Large intestine (tissue), 3 donors: Measurements from ENCODE around the gene SF3A2. TPM values are rescaled to one million over a fixed set of nuclear protein-coding genes. Genes with fewer than 3 reads are reported as not detected.
A peak's percentile ranks its signal among the peaks of the same experiment; 100 is the strongest.

Experiments
- DNase-seq, 2 donors: peaks; one replicate each; pipeline versions ENCODE4 v3.0.0 to v3.0.0-alpha.2; 2013
- H3K27ac ChIP-seq: one replicate; pipeline ENCODE4 v1.5.1; 2013; ENCODE audit warnings: low read length
- H3K27me3 ChIP-seq: 2 replicates; pipeline ENCODE4 v1.6.1; 2013; ENCODE audit warnings: low read length; ENCODE audit not compliant: control insufficient read depth, insufficient read depth
- H3K36me3 ChIP-seq: 2 replicates; pipeline ENCODE4 v1.6.1; 2013; ENCODE audit warnings: low read length; ENCODE audit not compliant: control insufficient read depth, insufficient read depth
- H3K4me1 ChIP-seq: one replicate; pipeline ENCODE4 v1.6.1; 2013; ENCODE audit warnings: low read length; ENCODE audit not compliant: control insufficient read depth, insufficient read depth
- H3K4me3 ChIP-seq: one replicate; pipeline ENCODE4 v1.5.1; 2013; ENCODE audit warnings: low read length
- H3K9me3 ChIP-seq: one replicate; pipeline ENCODE4 v1.6.1; 2013; ENCODE audit warnings: mild to moderate bottlenecking, low read depth, low read length, moderate library complexity; ENCODE audit not compliant: control insufficient read depth
- WGBS: methylation state at CpG from one replicate; pipeline ENCODE4 v1.1.5; 2013; ENCODE audit warnings: low lambda C conversion rate; ENCODE audit not compliant: insufficient coverage; 5-methylcytosine and 5-hydroxymethylcytosine counted together
- polyA plus RNA-seq: library from polyadenylated mRNA; unstranded; fragments of 120-200 nt; gene quantifications from one replicate; pipeline ENCODE4 v1.2.1, GENCODE V29; 2013

The SF3A2 gene
- polyA plus RNA-seq, 1 donor: 75.2 TPM

DNA sequence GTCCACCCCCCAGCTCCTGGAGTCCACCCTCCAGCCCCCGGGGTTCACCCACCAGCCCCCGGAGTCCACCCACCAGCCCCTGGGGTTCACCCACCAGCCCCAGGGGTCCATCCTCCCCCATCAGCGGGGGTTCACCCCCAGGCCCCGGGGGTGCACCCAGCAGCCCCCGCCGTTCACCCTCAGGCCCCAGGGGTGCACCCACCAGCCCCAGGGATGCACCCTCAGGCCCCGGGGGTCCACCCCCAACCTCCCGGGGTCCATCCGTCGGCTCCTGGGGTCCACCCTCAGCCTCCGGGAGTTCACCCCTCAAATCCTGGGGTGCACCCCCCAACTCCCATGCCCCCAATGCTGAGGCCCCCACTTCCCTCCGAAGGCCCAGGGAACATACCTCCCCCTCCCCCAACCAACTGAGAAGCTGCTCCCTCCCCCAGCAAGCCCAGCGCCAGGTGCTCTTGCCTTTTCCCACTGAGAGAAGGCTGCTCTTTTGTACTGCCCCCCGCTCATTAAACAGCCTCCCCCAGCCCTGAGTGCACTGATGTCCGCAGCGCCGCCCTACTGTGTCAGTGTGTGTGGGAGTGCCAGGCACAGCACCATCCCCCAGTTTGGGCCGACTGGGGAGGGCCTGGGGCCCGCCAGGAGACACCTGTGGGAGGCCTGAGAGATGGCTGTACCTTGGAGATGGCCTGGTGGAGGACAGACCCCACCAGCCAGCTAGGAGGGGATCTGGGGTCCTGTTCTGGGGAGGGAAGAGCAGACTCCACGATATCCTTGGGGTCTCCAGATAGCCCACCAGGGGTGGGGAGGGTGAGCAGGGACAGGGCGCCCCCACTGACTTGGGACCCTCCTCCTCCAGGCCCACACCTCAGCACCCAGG lies 11.7 kb downstream of the SF3A2 start:
- Histone ChIP-seq H3K27me3 (peaks cover 41% of the 10 kb centered on the region), H3K36me3 (peaks cover 55% of the 10 kb centered on the region), H3K27ac (no peak overlapping the region), H3K9me3 (peaks cover 25% of the 10 kb centered on the region), H3K4me3 (no peak overlapping the region), H3K4me1 (peaks cover 40% of the 10 kb centered on the region)
- no CpG with 5 or more reads among the region's 21 CpGs for WGBS
- DNase-seq: no peak

- DNase-seq: no peak
- H3K4me1 ChIP-seq: peaks cover 38% of the 10 kb centered on the region
- WGBS: no CpG with 5 or more reads among the region's 27 CpGs
- H3K36me3 ChIP-seq: peaks cover 48% of the 10 kb centered on the region
- H3K9me3 ChIP-seq: peaks cover 26% of the 10 kb centered on the region
- no peak within 1 kb of the TSS for H3K4me3 ChIP-seq
- H3K27ac ChIP-seq: no peak within 1 kb of the TSS
- H3K27me3 ChIP-seq: peaks cover 49% of the 10 kb centered on the region
Observed at GRCh38 chr19:2249010-2249866, 12.6 kb downstream of the SF3A2 start, which contains the start of gene AMH. AMH (plus strand) TSS chr19:2249323; CDS start chr19:2249333, 10 bp downstream.

DNA sequence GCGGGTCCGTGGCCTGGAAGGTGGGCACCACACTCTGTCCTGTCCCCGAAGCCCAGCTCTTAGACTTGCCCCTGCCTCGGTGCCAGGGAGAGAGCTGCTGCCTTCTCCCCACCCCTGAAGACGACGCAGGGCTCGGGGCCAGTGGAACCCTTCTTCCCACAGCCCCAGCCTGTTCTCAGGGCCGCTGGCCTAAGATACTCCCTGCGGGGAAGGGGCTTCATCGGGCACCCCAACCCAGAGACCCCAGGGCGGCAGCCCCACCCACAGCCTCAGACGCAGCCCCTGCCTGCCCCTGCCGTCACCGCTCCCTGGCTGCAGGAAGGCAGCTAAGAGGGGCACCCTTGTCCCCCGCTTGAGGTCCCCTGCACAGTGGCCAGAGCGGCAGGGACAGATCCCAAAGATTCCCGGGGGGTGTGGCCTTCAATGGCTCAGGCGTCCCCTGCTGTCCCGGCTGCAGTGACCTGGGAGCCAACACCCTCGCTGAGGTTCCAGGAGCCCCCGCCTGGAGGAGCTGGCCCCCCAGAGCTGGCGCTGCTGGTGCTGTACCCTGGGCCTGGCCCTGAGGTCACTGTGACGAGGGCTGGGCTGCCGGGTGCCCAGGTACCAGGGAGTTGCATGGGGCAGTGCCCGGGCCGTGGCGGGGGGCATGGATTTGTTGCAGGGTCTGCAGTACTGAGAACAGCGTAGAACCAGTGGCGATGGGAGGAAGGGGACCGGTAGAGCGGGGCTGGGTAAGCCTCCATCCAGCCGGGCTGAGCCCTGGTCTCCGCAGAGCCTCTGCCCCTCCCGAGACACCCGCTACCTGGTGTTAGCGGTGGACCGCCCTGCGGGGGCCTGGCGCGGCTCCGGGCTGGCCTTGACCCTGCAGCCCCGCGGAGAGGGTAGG lies 13.5 kb downstream of the SF3A2 start:
- H3K4me1 ChIP-seq: peaks cover 32% of the 10 kb centered on the region

GRCh38 chr19:2250766-2251105 lies 14.1 kb downstream of the SF3A2 start:
- peaks cover 33% of the 10 kb centered on the region for H3K36me3 ChIP-seq
- H3K4me1 ChIP-seq: peaks cover 32% of the 10 kb centered on the region
- H3K4me3 ChIP-seq: no peak overlapping the region
- no peak for DNase-seq
- WGBS: no CpG with 5 or more reads among the region's 40 CpGs
- peaks cover 26% of the 10 kb centered on the region for H3K9me3 ChIP-seq
- peaks cover 55% of the 10 kb centered on the region for H3K27me3 ChIP-seq
- no peak overlapping the region for H3K27ac ChIP-seq

More for the DNA sequence above, 13.5 kb downstream of the SF3A2 start:
- Histone ChIP-seq H3K27me3 (peaks cover 55% of the 10 kb centered on the region), H3K27ac (no peak overlapping the region), H3K9me3 (peaks cover 26% of the 10 kb centered on the region), H3K4me3 (no peak overlapping the region), H3K36me3 (peaks cover 39% of the 10 kb centered on the region)
- WGBS: no CpG with 5 or more reads among the region's 43 CpGs
- DNase-seq: no peak

- WGBS: no CpG with 5 or more reads among the region's 125 CpGs
- DNase-seq: peak in 1 of 2 donors; percentile 62
- H3K4me1 ChIP-seq: peaks cover 32% of the 10 kb centered on the region
- peaks cover 58% of the 10 kb centered on the region for H3K27me3 ChIP-seq
- H3K4me3 ChIP-seq: peak overlapping the region; percentile 27
- H3K9me3 ChIP-seq: peaks cover 26% of the 10 kb centered on the region
- peaks cover 27% of the 10 kb centered on the region for H3K36me3 ChIP-seq
- H3K27ac ChIP-seq: no peak overlapping the region
Observed at GRCh38 chr19:2251106-2252054, 14.8 kb downstream of the SF3A2 start.

DNA sequence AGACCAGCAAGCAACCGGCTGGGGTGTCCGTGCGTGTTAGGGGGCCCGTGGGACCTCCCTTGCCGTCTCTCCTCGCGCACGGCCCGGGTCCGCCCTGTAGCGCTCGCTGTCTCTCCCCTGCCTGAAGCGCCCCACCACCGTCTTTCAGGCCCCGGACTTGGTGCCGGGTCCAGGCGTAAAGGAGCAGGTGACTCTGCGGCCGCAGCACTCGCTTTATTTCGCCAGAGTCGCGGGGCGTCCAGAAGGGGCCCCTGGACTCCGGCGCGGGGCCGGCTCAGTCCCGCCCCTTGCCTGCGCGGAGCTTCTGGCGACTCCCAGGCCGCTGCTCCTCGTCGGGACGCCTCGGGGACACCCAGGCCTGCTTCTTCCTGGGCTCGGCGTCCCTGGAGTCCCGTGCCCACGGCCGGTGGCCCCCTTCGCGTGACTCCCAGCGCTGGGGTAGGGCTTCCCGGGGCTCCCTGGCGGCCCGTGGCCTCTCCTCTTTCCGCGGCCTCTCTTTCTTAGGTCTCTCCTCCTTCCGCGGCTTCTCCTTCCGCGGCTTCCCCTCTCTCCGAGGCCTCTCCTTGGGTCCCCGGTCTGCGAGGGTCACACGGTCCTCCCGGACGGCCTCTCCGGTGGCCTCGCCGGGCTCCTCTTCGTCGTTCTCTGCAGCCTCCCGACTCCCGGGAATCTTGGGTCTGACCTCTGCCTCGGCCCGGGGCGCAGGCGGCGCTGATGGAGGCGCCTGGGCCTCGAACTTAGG lies 15.6 kb downstream of the SF3A2 start:
- peak overlapping the region; percentile 27 for H3K4me3 ChIP-seq
- H3K27me3 ChIP-seq: peaks cover 58% of the 10 kb centered on the region
- WGBS: 7% methylated on average over 3 of the region's 74 CpGs
- DNase-seq: peak in 1 of 2 donors; percentile 73
- H3K9me3 ChIP-seq: peaks cover 26% of the 10 kb centered on the region
- H3K4me1 ChIP-seq: peaks cover 32% of the 10 kb centered on the region
- peaks cover 18% of the 10 kb centered on the region for H3K36me3 ChIP-seq
- H3K27ac ChIP-seq: no peak overlapping the region

GRCh38 chr19:2252797-2253105 lies 16.1 kb downstream of the SF3A2 start:
- Histone ChIP-seq H3K9me3 (peaks cover 26% of the 10 kb centered on the region), H3K36me3 (peaks cover 13% of the 10 kb centered on the region), H3K4me3 (peak overlapping the region; percentile 27), H3K4me1 (peaks cover 32% of the 10 kb centered on the region), H3K27me3 (peaks cover 58% of the 10 kb centered on the region), H3K27ac (no peak overlapping the region)
- WGBS: no CpG with 5 or more reads among the region's 18 CpGs
- no peak for DNase-seq

DNA sequence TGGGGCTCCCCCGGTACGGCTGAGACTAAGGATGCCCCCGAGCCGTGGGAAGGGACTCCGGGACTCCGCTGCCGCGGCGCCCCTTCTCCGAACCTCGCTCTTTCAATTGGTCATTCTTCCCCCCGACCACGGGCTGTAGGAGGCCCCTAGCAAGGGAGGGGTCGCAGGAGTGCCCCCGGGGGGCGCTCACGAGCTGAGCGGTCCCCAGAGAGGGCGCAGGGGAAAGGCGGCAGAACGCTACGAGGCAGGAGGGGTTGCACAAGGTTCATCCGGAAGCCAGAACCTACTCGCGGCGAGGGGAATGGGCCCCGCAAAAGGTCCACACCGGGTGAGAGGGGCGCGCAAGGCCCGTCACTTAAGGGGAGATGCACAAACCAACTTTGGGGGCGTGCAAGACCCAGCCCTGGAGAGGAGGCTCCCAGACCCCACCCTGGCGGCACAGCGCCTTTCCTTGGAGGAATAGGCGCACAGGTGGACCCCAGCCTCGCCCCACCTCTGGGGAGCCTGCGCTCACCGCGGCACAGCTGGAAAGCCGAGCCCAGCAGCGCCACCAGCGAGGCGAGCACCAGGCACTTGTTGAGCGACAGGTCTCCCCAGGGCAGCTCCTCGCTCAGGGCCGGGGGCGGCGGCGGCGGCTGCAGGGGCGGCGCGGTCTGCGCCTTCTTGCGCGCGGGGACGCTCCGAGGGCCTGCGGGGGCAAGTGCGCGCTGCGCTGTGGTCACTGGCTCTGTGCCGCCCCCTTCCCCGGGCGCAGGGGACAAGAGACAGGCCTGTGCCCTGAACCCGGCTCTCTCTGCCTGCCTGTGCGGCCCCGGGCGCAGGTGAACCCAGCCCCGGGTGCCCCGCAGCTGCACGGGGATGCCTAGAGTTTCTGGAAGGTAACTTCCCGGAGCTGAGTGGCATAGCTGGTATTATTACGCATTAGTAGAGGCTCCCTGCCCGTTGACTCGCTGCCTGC lies 16.8 kb downstream of the SF3A2 start:
- WGBS: no CpG with 5 or more reads among the region's 77 CpGs
- Histone ChIP-seq H3K4me1 (peaks cover 32% of the 10 kb centered on the region), H3K27me3 (peaks cover 58% of the 10 kb centered on the region), H3K36me3 (peaks cover 7% of the 10 kb centered on the region), H3K4me3 (peak overlapping the region; percentile 27), H3K9me3 (peaks cover 26% of the 10 kb centered on the region), H3K27ac (no peak overlapping the region)
- DNase-seq: no peak
